ENCODE measurements around the gene ELK4.

GRCh38 chr1:205575294-205575885, 56.4 kb downstream of the ELK4 start:
- TF ChIP-seq, protein P1, sequence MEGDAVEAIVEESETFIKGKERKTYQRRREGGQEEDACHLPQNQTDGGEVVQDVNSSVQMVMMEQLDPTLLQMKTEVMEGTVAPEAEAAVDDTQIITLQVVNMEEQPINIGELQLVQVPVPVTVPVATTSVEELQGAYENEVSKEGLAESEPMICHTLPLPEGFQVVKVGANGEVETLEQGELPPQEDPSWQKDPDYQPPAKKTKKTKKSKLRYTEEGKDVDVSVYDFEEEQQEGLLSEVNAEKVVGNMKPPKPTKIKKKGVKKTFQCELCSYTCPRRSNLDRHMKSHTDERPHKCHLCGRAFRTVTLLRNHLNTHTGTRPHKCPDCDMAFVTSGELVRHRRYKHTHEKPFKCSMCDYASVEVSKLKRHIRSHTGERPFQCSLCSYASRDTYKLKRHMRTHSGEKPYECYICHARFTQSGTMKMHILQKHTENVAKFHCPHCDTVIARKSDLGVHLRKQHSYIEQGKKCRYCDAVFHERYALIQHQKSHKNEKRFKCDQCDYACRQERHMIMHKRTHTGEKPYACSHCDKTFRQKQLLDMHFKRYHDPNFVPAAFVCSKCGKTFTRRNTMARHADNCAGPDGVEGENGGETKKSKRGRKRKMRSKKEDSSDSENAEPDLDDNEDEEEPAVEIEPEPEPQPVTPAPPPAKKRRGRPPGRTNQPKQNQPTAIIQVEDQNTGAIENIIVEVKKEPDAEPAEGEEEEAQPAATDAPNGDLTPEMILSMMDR (IDR thresholded peaks at IDR 0.05): no peak
- no peak for TF ChIP-seq POLR2AphosphoS5 (IDR thresholded peaks at IDR 0.05)
- no peak for TF ChIP-seq POLR2A (IDR thresholded peaks at IDR 0.05)
